ENCODE data around the gene RAI1.
"Not testable (repeated sequence)": the region's sequence is repeated elsewhere in the genome, so short reads cannot be mapped to it uniquely, and the experiment has no call there.

Gene RAI1

DNA sequence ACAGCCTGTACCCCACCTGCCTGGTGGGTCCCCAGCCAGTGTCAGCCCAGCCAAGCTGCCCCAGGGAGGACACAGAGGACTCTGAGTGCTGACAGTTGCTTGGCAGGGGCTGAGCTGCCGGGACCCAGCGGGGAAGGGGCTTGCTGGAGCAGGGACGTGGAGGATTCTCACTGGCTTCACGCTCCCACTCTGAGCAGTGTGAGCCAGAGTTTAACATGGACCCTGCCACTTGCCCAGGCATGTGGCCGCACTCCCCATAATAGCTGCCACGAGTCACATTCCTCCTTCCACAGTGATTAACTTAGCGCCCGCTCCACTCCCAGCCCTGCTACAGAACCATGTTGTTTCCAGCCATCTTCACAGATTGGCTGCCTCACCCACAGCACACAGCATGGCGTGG lies 124.3 kb downstream of the RAI1 start:
- no peak for DNase-seq (ENCODE audit: low read depth)

DNA sequence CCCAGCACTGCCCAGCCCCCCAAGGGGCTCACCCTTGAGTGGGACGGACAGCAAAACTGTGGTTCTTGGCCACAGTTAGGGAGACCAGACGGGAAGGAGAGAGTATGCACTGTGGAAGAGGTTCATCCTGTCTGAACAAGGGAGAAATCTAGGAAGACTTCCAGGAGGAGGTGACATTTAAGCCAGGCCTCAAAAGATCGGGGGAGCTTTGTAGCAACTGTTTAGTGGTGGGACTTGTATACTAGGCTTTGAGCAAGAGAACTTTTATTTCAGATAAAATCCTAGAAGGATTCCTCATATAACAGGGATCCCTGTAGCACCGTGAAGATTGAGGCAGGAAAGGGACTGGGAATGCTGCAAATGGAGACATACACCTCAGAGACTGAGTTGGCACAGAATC lies 124.8 kb downstream of the RAI1 start:
- no peak for DNase-seq (ENCODE audit: low read depth)

GRCh38 chr17:17806611-17807274 lies 125.5 kb downstream of the RAI1 start:
- no peak for DNase-seq (ENCODE audit: low read depth)

DNA sequence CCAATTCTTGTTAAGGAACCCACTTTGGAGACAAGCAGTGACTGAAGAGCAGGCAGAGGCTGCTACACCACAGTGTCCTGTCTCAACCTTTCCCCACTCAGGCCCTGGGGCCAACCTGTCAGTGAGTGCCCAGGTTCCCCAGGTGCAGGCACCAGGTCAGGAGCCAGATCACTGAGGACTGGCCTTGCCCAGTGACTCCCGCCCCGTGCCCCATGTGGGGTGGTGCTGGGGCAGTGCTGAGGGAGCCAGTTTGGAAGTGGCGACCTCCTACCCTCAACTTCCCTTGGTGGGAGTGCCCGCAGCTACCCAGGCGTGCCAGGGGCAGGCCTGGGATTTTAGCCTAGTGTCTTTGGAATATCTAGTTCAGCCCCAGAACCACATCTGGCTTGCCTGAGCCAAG lies 126.2 kb downstream of the RAI1 start:
- no peak for DNase-seq (ENCODE audit: low read depth)

DNA sequence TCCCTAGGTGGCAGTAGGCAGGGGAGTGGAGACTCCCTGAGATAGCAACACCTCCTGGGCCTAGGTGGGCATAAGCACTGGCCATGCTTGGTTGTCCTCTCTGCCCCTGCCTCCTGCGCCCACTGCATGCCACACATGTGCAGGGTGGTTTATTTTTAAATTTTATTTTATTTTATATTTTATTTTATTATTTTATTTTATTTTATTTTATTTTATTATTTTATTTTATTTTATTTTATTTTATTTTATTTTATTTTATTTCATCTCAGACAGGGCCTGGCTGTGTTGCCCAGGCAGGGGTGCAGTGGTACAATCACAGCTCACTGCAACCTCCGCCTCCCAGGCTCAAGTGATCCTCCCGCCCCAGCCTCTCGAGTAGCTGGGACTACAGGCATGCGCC lies 126.9 kb downstream of the RAI1 start:
- DNase-seq (ENCODE audit: low read depth): not testable (repeated sequence)

DNA sequence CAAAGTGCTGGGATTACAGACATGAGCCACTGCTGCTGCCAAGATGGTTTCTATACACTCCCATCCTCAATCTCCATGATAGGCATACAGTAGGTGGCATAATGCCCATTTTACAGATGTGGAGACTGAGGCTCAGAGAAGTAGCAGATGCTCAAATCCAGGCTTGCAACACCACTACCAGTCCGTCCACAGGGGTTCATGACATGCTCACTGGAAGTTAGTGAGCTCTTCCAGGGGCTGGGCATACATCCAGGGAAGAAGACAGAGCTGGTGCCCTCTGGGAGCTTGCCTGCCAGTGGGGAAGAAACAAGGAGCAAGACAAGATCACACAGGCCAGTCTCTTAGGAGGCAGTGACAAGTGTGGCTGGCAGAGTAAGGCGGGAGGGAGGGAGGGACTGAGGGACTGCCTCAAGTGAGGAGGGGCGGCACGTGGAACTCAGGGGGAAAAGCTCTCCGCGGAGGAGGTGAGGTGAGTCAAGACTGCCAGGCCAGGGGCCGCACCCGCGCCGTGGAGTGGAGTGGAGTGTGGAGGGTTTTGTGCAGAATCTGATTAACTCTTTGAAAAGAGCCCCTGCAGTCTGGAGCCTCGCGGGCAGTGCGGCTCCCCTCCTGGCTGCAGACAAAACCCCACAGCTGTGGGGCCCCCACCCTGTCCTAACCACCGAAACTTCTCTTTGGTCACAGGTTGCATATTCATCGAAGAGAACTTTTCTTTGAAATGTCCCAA lies 127.6 kb downstream of the RAI1 start:
- peak; percentile 86 for DNase-seq (ENCODE audit: low read depth)

GRCh38 chr17:17809531-17810083 lies 128.3 kb downstream of the RAI1 start:
- DNase-seq (ENCODE audit: low read depth): no peak

DNA sequence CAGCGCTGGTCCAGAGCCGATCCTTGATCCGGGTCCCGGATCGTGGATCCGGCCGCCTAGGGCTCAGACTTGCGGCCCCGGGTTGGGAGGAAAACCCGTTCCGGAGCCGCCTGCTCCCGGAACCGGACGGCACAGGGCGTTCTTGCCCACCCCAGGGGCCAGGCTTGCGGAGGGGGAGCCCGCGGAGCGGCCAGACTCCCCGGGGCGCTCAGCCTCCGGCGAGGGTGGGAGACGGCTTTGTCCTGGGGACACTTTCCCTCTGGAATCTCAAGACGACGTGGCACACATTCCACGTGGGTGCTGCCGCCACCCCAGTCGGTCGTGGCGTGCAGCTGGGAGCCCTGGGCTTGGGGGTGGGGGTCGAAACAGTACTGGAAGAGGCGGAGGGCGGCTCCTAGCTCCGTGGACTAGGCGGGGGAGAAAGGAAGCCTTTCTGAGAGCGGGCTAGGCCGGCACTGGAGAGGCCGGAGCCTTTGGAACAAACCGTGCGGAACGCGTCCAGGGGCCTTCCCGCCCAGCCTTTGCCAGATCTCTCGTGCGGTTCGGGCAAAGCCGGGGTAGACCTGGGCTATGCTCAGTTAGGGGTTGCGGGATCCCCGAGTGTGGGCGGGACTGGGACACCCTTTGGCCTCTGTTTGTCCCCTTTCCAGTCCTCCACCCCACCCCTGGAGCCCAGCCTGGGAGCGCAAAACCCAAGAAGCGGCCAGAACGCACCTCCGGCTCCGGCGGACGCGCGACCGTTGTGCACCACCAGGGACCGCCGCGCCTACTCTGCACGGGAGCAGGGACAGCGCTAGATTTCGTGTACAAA lies 129.0 kb downstream of the RAI1 start:
- peak; percentile 58 for DNase-seq (ENCODE audit: low read depth)

- DNase-seq (ENCODE audit: low read depth): no peak
Measured at GRCh38 chr17:17810895-17811248, 129.6 kb downstream of the RAI1 start.

DNA sequence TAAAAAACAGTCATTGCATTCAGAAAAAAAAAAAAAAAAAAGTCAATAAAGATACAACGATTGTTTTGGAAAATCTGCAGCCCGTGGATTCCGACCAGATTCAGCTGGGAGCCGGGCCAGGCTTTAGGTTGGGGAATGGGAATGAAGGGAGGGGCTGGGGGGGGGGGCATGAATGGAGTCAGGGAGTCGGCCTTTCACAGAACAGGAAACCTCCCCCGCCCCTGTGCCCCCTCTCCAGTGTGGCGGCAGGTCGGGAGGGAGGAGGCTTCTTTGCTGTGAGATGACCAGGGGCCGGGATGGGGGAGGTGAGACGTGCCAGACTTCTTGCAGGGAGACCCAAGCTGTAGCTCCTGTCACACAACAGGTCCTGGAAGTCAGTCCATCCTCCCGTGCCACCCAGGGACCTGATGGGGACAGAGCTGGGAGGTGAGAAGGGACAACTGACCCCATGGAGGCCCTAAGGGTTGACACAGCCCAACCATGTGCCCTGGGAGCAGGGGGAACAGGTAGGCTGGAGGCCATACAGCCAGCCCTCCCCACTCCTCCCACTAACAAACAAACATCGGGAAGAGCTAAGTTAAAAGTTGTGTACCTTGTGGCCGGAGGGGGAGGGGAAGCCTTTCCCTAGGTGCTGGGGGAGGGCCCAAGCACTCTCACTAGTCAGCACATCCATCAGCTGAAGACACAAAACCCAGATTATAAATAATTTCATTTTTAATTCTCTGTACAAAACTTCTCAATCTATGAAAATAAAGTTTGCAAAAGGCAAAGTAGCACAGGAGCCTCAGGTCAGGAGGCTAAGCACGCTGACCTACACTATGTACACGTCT lies 130.3 kb downstream of the RAI1 start:
- no peak for DNase-seq (ENCODE audit: low read depth)

DNA sequence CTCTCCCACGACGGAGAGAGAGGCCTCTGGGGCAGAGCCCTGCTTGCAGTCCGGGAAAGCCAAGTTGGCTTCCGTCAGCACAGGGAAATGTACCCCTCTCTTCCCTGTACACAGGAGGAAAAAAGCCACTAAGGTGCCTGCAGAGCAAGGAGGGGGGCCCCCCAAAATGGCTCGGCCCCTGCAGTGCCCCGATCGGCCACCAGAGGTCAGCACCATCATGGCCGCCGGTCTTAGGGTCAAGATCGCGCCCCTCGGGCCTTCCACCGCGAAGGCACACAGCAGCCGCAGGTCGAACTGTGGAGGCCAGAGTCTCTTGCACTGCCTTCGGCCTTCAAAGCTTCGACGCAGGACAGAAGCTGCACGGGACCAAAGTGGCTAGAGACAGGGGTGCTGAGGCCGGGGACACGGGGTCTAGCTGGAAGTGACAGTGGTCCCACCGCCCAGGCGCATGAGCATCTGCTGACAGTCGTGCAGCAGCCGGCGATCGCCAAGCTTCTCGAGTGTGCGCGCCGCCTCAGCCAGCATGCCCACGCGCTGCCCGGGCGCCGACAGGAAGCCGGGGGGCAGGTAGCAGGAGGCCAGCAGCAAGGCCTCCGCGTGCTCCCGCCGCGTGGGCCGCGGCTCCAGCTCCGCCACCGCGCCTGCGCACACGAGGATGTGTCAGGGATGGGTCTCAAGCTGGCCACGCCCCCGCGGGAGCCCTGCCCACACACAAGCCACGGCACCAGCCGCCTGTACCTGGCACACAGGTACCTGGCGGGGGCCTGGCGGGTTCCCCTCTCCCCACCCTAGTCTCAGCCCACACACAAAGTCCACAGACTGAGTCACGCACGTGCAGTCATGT lies 131.2 kb downstream of the RAI1 start:
- DNase-seq (ENCODE audit: low read depth): peak; percentile 64

GRCh38 chr17:17813055-17813724 lies 131.9 kb downstream of the RAI1 start:
- no peak for DNase-seq (ENCODE audit: low read depth)

DNA sequence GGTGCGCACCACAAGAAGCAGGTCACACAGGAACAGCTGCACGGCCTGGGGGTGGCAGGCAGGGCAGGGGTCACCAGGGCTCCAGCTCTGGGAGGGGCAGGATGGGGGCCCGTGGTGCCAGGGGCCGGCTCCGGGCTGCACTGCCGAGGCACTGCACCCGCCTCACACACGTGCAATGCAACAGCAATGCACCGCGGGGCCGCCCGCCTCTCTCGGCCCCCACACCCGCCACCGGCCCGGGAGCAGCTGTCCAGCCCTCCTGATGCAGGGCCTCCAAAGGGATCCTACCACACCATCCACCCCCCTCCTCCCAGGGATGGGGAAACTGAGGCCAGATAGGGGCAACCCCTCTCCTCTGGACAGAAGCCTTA lies 132.5 kb downstream of the RAI1 start:
- DNase-seq (ENCODE audit: low read depth): no peak

- no peak for DNase-seq (ENCODE audit: low read depth)
Measured at GRCh38 chr17:17814162-17815061, 133.2 kb downstream of the RAI1 start.

DNA sequence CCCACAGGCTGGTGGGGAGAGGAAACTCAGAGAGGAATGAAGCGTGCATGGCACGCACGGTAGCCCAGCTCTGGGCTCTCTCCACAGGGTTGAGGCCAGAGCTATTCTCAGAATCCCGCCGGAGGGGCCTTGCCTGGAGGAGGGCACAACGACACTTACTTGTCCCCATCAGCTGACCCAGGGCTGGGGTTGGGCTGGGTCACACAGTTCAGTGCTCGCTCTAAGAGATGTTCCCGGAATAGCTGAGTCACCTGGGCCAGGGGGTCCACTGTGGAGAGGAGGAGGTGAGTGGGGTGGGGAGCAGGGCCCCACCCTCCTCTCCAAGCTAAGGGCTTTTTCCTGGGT lies 133.8 kb downstream of the RAI1 start:
- no peak for DNase-seq (ENCODE audit: low read depth)

DNA sequence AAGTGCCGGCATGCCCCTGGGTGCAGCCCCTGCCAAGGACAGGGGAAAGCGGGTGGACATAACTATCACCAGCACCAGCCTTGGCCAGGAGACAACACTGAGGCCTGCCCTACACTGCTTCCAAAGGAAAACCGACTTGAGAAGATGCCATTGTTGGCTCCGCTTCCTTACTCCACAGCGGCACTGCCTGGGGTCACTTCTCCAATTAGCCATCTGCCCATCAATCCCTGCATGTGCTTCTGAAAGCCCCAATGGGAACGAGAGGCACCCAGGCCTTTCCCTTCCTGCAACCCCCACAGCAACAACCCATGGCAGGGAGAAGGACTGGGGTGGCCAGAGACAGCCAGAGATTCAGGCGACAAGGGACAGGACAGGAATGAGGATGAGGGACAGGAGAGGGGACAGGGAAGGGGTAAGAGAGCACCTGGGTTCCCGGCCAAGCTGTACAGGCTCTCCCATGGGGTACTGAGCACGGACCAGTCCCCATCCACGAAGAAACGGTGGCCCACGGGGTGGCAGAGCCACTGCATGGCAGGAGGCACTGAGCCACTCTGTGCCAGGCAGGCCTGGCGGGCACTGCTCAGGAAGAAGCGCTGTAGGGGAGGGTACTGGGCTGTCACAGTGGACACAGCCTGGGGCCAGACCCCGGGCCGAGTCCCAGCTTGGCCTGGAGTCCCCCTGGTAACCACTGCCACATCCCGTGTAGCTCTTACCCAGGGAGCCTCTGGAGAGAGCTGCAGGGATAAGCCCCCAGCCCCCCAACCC lies 134.4 kb downstream of the RAI1 start:
- DNase-seq (ENCODE audit: low read depth): no peak

DNA sequence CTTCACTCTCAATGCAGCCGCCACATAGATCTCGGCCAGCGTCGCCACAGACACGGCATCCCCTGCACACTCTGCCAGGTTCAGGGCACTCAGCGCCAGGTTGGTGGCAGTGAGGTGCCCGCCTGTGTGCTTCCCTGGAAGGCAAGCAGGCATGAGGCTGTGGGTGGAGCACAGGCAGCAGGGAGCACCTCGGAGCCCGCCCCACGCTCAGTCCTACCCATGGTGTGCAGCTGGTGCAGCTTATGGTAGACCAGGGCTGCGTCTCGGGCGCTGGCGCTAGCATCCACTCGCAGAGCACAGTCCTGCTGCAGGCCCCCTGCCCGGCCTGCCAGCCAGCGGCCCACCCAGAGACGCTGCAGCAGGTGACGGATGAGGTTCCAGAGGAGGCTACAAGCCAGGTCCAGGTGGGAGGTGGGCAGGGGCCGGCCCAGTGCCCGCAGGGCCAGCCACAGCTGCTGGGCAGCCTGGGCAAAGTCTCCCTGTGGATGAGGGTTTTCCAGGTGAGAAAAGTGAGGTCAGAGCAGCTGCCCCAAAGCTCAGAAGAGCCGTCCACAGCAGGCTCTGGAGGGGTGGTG lies 135.1 kb downstream of the RAI1 start:
- DNase-seq (ENCODE audit: low read depth): no peak

- no peak for DNase-seq (ENCODE audit: low read depth)
Measured at GRCh38 chr17:17816831-17817551, 135.7 kb downstream of the RAI1 start.

Measured in fibroblast of gingiva (primary cell).